H9 (cell line): ENCODE measurements around the gene IL2. TPM values are rescaled to one million over a fixed set of nuclear protein-coding genes. Genes with fewer than 3 reads are reported as not detected.

ENCODE experiments used
- DNase-seq: peaks from one replicate; pipeline ENCODE4 v3.0.0-alpha.2; 2017
- H2AFZ ChIP-seq: one replicate; pipeline ENCODE4 v1.6.1; 2013; ENCODE audit warnings: mild to moderate bottlenecking, low read length, control low read depth, moderate library complexity
- H2AK5ac ChIP-seq: 2 replicates; pipeline ENCODE4 v1.6.1; 2013; ENCODE audit warnings: low read length, control low read depth, mixed read lengths; ENCODE audit not compliant: insufficient read length
- H2BK120ac ChIP-seq: one replicate; pipeline ENCODE4 v1.6.1; 2013; ENCODE audit warnings: low read depth, mild to moderate bottlenecking, low read length, control low read depth, inconsistent platforms; ENCODE audit not compliant: poor library complexity, severe bottlenecking
- H2BK12ac ChIP-seq: 2 replicates; pipeline ENCODE4 v1.6.1; 2013; ENCODE audit warnings: low read length, control low read depth, mixed read lengths, low read depth; ENCODE audit not compliant: insufficient read length
- H2BK15ac ChIP-seq: 2 replicates; pipeline ENCODE4 v1.6.1; 2013; ENCODE audit warnings: low read depth, low read length, control low read depth
- H2BK20ac ChIP-seq: one replicate; pipeline ENCODE4 v1.6.1; 2013; ENCODE audit warnings: low read depth, mild to moderate bottlenecking, low read length, control low read depth, inconsistent platforms; ENCODE audit not compliant: poor library complexity, severe bottlenecking
- H2BK5ac ChIP-seq: 2 replicates; pipeline ENCODE4 v1.6.1; 2013; ENCODE audit warnings: low read length, control low read depth, mixed read lengths; ENCODE audit not compliant: insufficient read length
- H3K14ac ChIP-seq: 2 replicates; pipeline ENCODE4 v1.6.1; 2013; ENCODE audit warnings: low read length, control low read depth; ENCODE audit not compliant: insufficient read depth
- H3K18ac ChIP-seq: 2 replicates; pipeline ENCODE4 v1.6.1; 2013; ENCODE audit warnings: low read depth, mild to moderate bottlenecking, mixed read lengths, low read length, control low read depth; ENCODE audit not compliant: insufficient read length
- H3K23ac ChIP-seq: 2 replicates; pipeline ENCODE4 v1.6.1; 2013; ENCODE audit warnings: low read length, control low read depth, mixed read lengths, low read depth; ENCODE audit not compliant: insufficient read length
- H3K23me2 ChIP-seq: 2 replicates; pipeline ENCODE4 v1.6.1; 2013; ENCODE audit warnings: low read depth, mild to moderate bottlenecking, mixed read lengths, low read length, control low read depth; ENCODE audit not compliant: insufficient read length, poor library complexity, severe bottlenecking
- H3K27ac ChIP-seq: 2 replicates; pipeline ENCODE4 v1.5.1; 2013; ENCODE audit warnings: low read length, control low read depth, mixed read lengths, low read depth; ENCODE audit not compliant: insufficient read length
- H3K27me3 ChIP-seq: 2 replicates; pipeline ENCODE4 v1.6.1; 2013; ENCODE audit warnings: low read length, control low read depth, inconsistent platforms; ENCODE audit not compliant: insufficient read depth
- H3K4ac ChIP-seq: 2 replicates; pipeline ENCODE4 v1.6.1; 2013; ENCODE audit warnings: low read depth, mild to moderate bottlenecking, control low read depth, inconsistent platforms, low read length, moderate library complexity
- H3K4me1 ChIP-seq: 2 replicates; pipeline ENCODE4 v1.6.1; 2013; ENCODE audit warnings: low read length, control low read depth, inconsistent platforms; ENCODE audit not compliant: insufficient read depth
- H3K4me2 ChIP-seq: 2 replicates; pipeline ENCODE4 v1.6.1; 2013; ENCODE audit warnings: low read length, control low read depth, mixed read lengths; ENCODE audit not compliant: insufficient read length, insufficient read depth
- H3K56ac ChIP-seq: 2 replicates; pipeline ENCODE4 v1.6.1; 2013; ENCODE audit warnings: low read depth, mild to moderate bottlenecking, mixed read lengths, low read length, control low read depth; ENCODE audit not compliant: insufficient read length
- H3K79me1 ChIP-seq: 2 replicates; pipeline ENCODE4 v1.6.1; 2013; ENCODE audit warnings: low read depth, mild to moderate bottlenecking, moderate library complexity, low read length, control low read depth, inconsistent platforms; ENCODE audit not compliant: insufficient read depth, poor library complexity, severe bottlenecking
- H3K79me2 ChIP-seq: 2 replicates; pipeline ENCODE4 v1.6.1; 2013; ENCODE audit warnings: low read length, control low read depth, inconsistent platforms; ENCODE audit not compliant: insufficient read depth
- H3K9ac ChIP-seq: 2 replicates; pipeline ENCODE4 v1.6.1; 2013; ENCODE audit warnings: low read length, control low read depth, mixed read lengths; ENCODE audit not compliant: insufficient read length; ENCODE audit errors: extremely low read depth
- H3K9me3 ChIP-seq: one replicate; pipeline ENCODE4 v1.6.1; 2013; ENCODE audit warnings: low read depth, low read length, inconsistent platforms; ENCODE audit not compliant: control insufficient read depth
- H3T11ph ChIP-seq: one replicate; pipeline ENCODE4 v1.6.1; 2013; ENCODE audit warnings: mild to moderate bottlenecking, low read length, control low read depth, inconsistent platforms
- H4K20me1 ChIP-seq: one replicate; pipeline ENCODE4 v1.6.1; 2013; ENCODE audit not compliant: control insufficient read depth, insufficient read length, insufficient read depth
- H4K5ac ChIP-seq: 2 replicates; pipeline ENCODE4 v1.6.1; 2013; ENCODE audit warnings: low read depth, mild to moderate bottlenecking, mixed read lengths, low read length, control low read depth; ENCODE audit not compliant: insufficient read length
- H4K8ac ChIP-seq: replicated peaks from 2 replicates; pipeline ENCODE4 v1.6.1; 2013; ENCODE audit warnings: low read length, control low read depth, mixed read lengths, low read depth; ENCODE audit not compliant: insufficient read length
- H4K91ac ChIP-seq: 2 replicates; pipeline ENCODE4 v1.6.1; 2013; ENCODE audit warnings: low read depth, mild to moderate bottlenecking, moderate library complexity, mixed read lengths, low read length, control low read depth; ENCODE audit not compliant: insufficient read length
- H3K27ac Mint-ChIP-seq, 3 experiments: 2 replicates in 2 of 3; 3 replicates in 1 of 3; pipeline ENCODE4 v1.8.0; 2020 to 2021; ENCODE audit warnings: mixed read lengths in 3 of 3, mild to moderate bottlenecking in 1 of 3, moderate library complexity in 1 of 3
- H3K27me3 Mint-ChIP-seq: 2 replicates; pipeline ENCODE4 v1.8.0; 2021; ENCODE audit warnings: low read depth, mild to moderate bottlenecking, moderate library complexity, mixed read lengths
- H3K36me3 Mint-ChIP-seq, 3 experiments: 2 replicates in 2 of 3; 3 replicates in 1 of 3; pipeline ENCODE4 v1.8.0; 2020 to 2021; ENCODE audit warnings: low read depth in 3 of 3, mixed read lengths in 3 of 3; ENCODE audit not compliant: insufficient read depth in 1 of 3
- H3K4me1 Mint-ChIP-seq, 2 experiments: 2 replicates each; pipeline ENCODE4 v1.8.0; 2020; ENCODE audit warnings: mixed read lengths in 2 of 2
- H3K4me3 Mint-ChIP-seq, 2 experiments: 2 replicates in 1 of 2; 3 replicates in 1 of 2; pipeline ENCODE4 v1.8.0; 2020 to 2021; ENCODE audit warnings: mild to moderate bottlenecking in 2 of 2, mixed read lengths in 2 of 2, moderate library complexity in 1 of 2
- H3K9me3 Mint-ChIP-seq, 2 experiments: 2 replicates in 1 of 2; 3 replicates in 1 of 2; pipeline ENCODE4 v1.8.0; 2020; ENCODE audit warnings: mild to moderate bottlenecking in 2 of 2, mixed read lengths in 2 of 2, moderate library complexity in 1 of 2
- CTCF ChIP-seq: fragments of 200-600 bp; sonication (generic); conservative IDR thresholded peaks from 3 replicates; pipeline ENCODE4 v1.8.0; 2021; ENCODE audit warnings: antibody characterized with exemption, mild to moderate bottlenecking
- WGBS: extraction: QIAGEN DNeasy Blood & Tissue Kit; methylation state at CpG from one replicate; pipeline ENCODE4 v1.1.7; 2013; ENCODE audit warnings: missing lambda C conversion rate, low lambda C conversion rate, mixed read lengths; ENCODE audit not compliant: insufficient read length; ENCODE audit errors: extremely low coverage; 5-methylcytosine and 5-hydroxymethylcytosine counted together
- total RNA-seq: library from RNA; stranded (reverse); gene quantifications from 2 replicates; pipeline ENCODE4 v1.2.1, GENCODE V29; 2021

Gene IL2
- total RNA-seq, 1 experiment from 2014 or later, result not detected

GRCh38 chr4:122453384-122453995, 3.0 kb downstream of the IL2 start:
- Histone ChIP-seq H4K91ac (no peak overlapping the region), H4K20me1 (no peaks in the 10 kb centered on the region), H3K9ac (no peak overlapping the region), H3K79me2 (no peaks in the 10 kb centered on the region), H4K5ac (no peak overlapping the region), H3T11ph (no peak overlapping the region), H3K79me1 (no peaks in the 10 kb centered on the region), H2BK20ac (no peak overlapping the region), H3K4ac (no peak overlapping the region), H2AFZ (no peak overlapping the region), H3K9me3 (no peaks in the 10 kb centered on the region), H3K23me2 (no peaks in the 10 kb centered on the region), H3K56ac (no peak overlapping the region), H3K4me1 (no peaks in the 10 kb centered on the region), H4K8ac (no peak overlapping the region), H3K4me2 (no peak overlapping the region), H3K14ac (no peak overlapping the region), H3K27ac (no peak overlapping the region), H2AK5ac (no peak overlapping the region), H2BK120ac (no peak overlapping the region), H2BK15ac (no peak overlapping the region), H3K23ac (no peak overlapping the region), H3K27me3 (no peaks in the 10 kb centered on the region), H3K18ac (no peak overlapping the region), H2BK5ac (no peak overlapping the region), H2BK12ac (no peak overlapping the region)
- no peaks in the 10 kb centered on the region; the same call in 1 of the 2 replicates for H3K27me3 Mint-ChIP-seq
- H3K4me3 Mint-ChIP-seq, result no peak overlapping the region
- TF ChIP-seq CTCF, result no peak
- H3K4me1 Mint-ChIP-seq, result peaks cover 2% of the 10 kb centered on the region in 2 experiments; a peak in 3 of 4 replicates
- H3K36me3 Mint-ChIP-seq, result no peaks in the 10 kb centered on the region
- no peak overlapping the region for H3K27ac Mint-ChIP-seq
- no CpG with 5 or more reads among the region's 1 CpG for WGBS
- no peaks in the 10 kb centered on the region for H3K9me3 Mint-ChIP-seq
- DNase-seq, result no peak
